Central memory CD4-positive, alpha-beta T cell (primary cell): Measurements from ENCODE around the gene FAM222A.

ENCODE experiments used
- DNase-seq: peaks from one replicate; pipeline ENCODE4 v3.0.0; 2022

Gene FAM222A

DNA sequence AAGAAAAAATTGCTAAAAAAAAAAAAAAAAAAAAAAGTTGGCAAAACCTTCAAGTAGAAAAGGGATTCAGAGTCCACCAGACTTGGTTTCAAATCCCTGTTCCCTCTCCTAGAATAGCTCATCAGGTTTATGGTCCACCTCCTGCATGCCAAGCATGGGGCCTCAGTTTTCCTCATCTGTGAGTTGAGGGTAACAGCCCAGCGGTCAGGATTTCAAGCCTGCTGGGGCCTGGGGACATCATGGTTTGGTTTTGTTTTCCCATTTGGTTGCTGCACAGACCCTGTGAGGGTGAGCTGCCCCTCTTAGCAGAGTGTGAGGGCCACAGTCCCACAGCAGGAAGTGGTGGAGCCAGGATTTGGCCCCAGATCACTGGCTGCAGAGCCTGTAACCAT is 12.5 kb downstream of the FAM222A start:
- DNase-seq = no peak

DNA sequence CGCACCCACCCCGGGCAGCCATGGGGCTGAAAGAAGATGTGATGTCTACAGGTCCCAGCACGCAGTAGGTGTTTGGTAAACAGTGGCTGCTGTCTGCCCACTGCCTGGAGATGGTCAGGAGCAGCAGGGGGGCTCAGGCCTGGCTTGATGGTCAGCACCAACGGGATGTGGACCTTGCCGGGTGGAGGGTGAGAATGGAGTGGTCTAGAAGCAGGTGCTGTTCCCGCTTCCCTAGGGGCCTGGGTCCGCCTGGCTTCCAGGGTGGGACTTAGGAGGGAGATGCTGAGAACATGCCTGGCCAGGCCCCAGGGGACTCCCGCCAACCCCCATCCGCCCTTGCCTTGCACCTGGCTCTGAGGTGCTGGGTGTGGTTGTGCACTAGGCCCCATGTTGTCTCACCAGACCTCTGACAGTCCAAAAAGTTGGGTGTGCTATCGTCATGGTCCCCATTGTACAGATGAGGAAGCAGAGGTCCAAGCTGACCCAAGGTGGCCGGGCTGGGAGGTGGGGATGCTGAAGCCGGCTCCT is 12.9 kb downstream of the FAM222A start:
- DNase-seq = no peak

DNA sequence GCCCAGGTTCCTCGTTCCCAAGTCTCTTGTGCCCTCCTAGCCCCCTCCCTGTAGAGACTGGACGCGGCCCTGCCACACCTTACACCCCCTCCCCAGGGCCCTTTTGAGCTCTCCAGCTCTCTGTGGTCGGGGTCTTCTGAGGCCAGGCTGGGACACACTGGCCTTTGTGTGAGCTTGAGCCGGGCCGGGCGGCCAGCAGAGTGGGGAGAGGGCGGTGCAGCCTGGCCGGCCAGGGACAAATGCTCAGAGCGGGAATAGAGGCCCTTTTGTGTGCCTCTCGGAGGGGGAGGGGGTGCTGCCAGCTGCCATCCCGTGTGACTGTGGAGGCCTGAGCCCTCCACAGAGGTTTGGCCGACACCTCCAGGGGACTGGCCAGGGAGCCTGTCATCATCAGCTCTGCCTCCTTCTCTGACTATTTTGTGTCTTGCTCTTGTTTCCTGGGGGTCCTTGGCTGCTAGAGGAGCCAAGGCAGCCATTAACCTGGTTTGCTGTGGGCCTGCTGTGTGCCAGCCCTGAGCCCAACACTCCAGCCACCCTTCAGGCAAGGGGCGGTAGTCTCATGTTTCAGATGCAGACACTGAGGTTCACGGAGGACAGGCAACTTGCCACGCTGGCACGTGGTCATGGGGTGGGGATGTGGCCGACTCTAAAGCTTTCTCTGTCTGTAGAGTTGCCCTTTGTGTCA is 13.6 kb downstream of the FAM222A start:
- no peak for DNase-seq

DNA sequence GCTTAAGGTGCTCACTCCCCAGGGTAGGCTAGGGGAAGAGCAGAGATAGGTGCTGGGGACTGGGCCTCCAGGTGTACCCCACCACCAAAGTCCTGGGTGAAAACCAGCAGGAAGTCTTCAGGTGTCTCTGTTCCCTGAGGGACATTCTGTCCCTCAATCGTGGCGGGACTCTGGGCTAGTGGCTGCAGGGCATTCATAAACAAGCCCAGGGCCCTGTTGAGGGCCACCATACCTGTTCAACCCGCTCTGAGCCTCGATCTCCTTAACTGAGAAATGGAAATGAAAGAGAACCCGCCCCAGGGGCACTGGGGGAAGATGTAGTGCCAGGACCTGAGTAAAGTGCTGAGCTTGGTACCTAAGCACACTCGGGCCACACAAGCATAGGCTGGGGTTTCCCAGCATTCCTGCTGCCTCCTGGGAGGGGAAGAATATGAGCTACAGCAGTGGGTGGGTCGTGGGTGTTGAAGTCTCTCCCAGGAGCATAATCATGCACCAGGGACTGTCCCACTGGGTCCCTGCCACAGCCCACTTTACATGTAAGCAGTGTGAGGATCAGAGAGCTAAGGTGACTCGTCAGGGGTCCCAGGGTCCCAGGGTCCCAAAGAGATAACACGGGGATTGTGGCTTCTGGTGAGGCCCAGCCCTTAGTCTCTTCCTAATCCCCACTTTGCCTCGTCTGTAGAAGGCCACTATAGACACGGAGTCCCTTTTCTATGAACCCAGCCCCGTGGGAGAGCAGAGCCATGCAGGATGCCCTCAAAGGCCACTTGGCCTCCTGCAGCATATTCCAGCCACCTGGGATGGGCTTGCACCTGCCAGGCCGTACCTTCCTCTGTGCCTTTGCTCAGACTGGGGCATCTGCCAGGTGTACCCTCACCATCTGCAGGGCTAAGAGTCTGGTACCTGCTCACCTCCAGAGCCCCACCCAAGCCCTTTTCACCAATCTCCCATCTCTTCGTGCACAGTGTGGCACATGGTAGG is 14.4 kb downstream of the FAM222A start:
- DNase-seq = no peak

DNA sequence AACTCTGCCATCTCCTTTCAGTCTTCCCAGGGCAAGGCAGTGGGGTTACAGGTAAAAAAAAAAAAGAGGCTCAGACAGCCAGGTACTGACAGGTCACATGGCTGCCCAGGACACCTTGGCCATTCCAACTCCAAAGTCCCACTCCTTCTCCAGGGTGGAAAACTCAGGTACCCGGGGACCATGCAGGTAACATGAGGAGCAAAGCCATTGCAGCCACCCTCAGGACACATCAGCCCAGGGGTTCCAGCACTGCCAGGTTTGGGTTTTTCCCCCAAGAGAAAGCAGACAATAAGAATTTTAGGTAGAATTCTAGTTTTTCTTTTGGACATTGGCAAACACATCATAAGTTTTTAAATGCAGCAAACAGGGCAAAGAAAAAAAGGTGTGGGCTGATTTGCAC is 15.3 kb downstream of the FAM222A start:
- no peak for DNase-seq

DNA sequence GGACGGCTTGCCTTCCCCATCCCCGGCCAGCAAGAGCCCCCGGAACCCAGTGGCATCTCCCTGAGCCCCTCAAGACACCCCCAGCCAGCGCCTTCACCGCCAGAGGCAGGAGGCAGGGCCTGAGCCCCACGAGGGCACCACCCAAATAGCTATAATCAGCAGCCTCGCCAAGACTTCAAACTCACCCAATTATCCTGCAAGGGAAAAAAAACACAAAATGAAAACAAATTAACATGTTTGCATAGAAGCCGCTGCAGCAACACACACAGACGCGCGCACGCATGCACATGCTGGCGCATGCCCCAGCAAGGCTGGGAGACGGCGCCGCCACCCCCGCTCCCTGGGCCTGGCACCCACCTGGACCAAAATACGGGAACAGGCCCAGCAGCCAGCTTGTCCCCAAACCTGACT is 15.8 kb downstream of the FAM222A start:
- no peak for DNase-seq

DNA sequence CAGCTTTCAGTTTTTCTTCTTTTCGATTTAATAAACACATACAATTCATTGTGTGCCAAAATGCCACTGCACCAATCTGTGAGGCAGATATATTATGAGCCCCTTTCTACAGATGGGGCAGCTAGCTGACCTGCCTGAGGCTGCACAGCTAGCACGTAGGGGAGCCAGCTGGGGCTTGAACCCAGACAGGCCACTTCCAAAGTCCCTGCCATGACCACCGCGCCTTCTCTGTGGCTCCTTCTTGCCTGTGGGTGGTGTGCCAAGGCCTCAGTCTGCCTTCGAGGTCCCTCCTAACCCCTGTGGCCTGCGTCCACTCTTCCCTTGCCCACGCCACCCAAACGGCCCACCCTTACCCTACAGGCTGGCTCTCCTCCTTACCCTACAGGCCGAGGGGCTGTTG is 16.2 kb downstream of the FAM222A start:
- no peak for DNase-seq

DNA sequence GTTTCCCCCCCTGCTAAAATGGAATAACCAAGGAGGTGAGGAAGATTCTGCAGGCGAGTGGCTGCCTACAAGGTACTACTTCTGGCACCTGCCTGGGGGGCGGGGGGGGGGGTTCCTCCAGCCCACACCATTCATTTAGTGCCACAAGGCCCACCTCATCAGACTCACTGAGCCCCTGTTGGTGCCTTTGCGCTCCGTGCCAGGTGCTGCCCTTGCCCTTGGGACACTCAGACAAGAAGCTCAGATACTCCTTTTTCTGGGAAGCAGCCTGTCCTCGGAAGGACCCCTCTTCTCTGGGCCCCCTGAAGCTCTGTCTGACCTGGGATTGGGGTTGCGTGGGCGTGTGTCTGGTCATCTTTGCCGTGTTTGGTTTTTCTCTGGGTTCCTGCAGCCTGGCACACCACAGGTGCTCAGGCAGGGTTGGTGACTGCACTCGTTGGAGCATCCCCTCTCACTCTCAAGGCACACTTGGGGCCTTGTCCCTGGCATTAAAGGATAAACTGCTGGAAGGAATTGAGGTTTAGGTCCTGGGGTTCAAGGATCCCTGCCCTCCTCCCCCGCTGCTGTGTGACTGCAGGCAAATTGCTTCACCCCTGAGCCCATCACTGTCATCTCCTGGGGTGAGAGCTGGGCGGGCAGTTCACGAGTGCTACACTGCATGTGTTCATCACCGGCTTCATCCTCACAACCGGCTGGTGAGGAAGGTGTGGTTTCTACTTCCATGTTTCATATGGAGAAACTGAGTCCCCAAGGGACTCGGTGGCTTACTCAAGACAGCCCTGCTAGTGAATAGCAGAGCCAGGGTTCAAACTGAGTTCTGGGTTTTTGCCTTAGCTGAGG is 16.9 kb downstream of the FAM222A start:
- no peak for DNase-seq

DNA sequence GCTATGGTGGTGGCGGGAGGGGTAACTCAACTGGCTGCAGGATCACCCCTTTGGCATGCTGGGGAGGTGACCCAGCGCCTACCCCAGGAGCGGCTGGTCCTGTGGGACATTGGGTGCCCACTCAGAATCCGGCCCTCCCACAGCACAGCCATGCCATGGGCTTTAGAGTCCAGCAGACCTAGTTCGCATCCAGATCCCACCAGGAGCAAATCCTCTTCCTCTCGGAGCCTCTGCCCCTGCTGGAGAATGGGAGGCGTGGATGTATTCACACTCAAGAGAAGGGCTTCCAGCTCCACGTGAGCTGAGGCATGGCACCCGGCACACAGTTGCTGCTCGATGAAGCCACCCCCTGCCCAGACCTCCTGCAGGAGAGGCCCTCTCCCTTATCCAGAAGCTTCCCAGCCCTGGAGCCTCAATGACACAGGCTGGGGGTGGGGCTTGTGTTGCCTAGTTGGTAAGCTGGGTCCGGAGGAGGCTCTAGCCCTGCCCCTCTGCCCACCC is 17.7 kb downstream of the FAM222A start:
- DNase-seq = no peak

DNA sequence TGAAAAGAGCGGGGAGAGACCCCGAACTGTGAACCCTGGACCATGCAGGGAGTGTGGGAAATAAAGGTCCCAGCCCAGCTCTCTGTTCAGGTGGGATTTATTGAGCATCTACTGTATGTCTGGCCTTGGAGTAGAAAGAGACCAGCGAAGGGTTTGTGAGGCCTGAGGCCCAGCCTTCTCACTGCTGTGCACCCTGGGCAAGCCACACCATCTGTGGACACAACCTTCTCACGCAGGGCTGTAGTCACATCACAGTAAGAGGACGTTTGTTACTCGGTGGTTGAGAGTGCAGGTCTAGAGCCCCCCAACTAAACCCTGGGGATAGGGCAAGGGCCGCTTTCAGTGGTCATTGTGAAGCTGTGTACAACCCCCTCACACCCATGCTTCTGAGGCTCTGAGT is 18.2 kb downstream of the FAM222A start:
- DNase-seq = no peak

DNA sequence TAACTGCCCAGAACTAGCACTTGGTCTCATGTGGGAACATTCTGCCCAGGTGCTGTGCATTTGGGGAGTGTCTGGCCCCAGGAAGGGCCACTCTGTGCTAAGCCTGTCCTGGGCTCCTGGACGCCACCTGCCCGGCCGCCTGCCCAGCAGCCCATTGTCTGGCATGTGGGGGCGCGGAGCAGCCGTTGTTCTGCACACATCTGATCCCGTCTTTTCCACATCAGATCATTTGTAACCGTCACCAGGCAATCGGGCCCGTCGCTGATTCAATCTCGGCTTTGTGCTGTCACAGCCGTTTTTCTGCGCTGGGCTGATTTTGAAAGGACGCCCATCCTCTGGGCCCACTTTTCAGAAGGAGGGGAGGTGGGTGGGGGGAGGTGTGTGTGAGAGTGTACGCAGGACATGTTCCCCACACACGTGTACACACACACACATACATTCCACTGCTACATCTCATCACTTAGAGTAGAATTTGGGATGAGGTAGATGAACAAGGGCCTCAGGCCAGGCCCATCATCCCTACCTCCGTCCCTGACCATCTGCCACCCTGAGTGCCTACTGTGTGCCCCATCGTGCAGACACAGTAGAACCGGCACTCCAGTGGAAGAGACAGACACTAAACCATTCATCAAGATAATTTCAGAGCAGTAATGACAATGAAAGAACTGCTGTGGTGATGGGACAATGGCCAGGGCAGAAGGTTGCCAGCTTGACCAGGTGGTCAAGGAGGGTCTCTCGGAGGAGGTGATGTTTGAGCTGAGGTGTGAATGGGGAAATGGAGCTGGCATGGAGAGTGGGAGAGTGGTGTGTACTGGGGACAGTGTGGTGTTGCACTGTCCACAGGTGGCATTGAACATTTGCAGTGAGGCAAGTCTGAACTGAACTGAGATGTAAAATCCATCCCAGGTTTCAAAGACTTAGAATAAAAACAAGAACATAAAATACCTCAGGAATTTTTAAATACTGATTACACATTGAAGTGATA is 19.0 kb downstream of the FAM222A start:
- DNase-seq = no peak

DNA sequence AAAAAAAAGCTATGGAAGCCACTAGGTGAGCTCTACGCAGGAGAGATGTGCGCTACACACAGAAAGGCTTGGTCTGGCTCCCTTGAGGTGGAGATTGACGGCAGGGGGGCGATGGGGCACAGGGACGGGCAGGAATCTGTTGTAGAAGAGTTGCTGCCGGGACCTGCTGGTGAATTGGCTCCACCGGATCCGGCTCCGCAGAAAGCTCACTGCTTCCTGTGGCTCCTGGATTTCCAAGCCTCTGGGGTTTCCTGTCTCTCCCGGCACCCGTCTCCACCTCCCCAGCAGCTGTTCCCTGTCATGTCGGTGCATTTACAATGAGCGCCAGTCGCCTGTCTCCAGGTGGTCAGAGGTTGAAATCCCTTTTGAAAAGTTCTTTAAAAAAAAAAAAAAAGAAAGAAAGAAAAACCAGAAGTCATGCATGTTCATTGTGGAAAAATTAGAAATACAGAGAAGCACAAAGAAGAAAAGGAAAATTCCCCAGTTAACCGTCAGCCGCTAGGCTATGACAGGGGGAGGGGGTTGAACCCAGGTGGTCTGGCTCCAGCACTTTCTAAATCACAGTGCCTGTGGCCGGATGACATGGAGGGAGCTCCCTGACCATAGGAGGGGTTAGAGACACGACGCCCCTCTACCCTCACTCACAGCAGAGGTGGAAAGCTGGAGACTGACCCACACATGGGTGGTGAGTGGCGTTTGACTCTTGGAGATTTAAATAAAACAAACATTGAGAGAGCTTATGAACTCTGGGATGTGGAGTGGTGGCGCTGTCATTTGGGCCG is 20.8 kb downstream of the FAM222A start:
- DNase-seq = no peak

DNA sequence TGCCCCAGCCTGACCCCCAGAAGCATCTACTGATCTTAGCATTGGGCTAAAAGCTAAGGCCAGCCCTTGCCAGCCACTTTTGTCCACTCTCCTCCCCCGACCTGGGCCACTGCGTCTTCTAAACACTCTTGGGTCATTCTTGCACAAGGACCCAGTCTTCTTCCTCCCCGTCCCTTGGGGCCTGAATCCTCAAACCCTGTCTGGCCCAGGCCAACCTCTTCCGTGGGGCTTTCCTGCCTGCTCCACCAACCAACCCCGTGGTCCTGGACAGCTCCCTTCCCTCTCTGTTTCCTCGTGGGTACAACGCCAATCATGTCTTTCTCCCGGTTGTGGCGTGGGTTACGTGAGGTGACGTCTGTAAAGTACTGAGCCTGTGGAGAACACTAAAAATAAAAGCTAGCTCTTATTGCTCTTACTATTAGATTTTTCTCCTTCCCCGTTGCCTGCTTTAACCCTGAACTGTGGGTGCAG is 21.5 kb downstream of the FAM222A start:
- DNase-seq = no peak

DNA sequence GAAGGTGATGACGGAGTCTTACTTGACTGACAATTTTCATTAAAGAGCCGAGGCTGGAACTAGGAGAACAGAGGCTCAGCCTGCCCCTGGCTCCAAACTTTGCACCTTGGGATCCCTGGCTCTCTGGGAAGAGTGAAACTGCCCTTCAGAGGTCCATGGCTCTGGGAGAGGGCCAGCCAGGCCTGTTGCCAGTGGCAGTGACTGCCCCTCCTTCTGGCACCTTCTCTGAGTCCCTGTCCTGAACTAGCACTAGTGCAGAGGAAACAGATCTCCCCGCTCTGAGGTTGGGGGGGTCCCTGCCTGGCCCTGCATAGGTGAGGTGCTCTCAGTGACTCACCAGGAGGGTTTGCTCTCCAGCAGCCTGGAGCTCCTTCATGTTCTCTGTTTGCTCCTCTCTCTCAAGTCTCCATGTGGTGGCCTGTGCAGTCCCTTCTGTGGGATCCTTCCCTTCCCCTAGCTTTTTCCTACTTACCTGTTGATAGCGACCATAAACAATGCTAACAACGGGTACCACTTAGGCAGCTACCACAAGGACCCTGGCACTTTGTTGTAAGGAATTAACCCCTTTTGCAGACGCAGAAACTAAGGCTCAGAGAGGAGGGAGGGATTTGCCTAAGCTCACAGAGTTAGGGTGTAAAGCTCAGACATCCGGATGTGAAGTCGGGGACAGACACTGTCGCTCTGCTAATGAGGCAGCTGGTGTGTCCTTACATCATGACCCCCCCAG is 22.4 kb downstream of the FAM222A start:
- no peak for DNase-seq

DNA sequence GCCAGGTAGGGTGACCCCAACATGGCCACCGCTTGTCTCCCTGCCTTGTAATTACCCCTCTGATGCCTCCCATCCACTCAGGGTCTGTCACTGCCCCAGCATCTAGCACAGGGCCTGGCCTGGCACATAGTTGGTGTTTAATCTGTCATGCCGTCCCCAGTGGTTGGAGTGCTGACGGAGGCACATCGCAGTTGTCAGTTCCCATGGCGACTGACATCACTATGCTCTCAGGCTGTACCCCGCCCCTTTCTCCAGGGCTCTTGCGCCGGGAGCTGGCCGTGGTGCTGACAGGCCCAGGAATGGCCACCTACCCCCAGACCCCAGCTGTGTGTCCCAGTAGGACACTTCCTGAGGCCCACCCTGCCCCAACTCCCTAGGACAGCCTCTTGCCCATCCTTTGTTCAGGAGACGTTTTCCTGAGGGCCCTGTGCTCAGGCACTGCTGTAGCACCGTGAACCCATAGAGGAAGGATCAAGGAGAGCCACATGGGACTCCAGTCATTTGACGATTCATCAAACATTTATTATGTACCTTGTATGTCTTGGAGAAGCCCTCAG is 23.0 kb downstream of the FAM222A start:
- no peak for DNase-seq

DNA sequence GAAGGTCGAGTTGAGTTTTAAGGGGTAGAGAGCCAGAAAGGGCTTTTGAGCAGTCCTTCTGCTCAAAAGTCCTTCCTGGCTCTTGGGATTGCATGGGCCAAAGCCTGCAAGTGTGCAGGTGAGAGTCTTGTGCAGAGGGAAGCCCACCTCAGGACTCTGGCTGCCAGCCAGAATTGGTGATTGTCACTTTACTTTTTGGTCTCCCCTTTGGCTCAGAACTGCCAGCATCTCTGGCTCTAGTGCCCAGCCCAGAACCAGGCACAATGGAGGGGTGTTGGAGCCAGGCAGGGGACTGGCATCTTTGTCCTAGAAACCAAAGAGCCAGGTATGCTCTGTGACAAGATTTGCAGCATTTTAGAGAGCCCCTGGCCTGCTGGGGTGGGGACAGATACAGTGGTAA is 23.5 kb downstream of the FAM222A start:
- DNase-seq = no peak

DNA sequence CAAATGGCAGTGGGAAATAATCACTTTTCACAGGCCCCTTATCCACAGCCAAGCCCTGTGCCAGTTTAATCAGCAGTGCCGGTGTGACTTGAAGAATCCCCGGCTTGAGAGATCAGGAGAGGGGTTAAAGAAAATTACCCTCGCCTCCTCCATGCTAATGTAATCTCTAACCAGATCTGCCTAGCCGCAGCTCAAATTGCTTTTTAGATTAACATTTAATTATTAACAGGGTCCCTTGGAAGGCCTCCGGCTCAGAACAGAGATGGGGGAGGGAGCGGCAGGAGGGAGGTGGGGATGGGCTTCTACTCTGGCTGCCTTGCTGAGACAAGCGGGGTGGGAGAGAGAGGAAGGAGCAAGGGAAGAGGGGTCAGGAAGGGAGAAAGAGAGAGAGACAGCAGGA is 24.0 kb downstream of the FAM222A start:
- no peak for DNase-seq

DNA sequence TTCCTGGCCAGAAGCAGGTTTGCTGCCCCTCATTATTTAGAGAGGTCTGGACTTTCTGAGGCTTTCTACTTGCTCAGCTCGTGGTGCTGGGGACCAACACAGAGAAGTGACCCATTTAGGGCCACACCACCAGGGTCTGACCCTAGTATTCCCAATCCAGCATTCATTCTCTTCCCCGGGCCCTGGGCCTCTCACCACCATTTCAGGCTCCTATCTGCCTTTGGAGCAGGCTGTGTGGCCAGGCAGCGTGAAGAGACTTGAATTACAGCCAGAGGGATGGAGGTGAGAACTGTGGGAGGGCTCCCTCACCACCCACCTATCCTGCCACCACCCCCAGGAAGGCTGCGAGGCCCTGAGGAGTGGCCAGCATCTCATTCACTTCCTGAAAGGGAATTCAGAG is 24.6 kb downstream of the FAM222A start:
- no peak for DNase-seq

DNA sequence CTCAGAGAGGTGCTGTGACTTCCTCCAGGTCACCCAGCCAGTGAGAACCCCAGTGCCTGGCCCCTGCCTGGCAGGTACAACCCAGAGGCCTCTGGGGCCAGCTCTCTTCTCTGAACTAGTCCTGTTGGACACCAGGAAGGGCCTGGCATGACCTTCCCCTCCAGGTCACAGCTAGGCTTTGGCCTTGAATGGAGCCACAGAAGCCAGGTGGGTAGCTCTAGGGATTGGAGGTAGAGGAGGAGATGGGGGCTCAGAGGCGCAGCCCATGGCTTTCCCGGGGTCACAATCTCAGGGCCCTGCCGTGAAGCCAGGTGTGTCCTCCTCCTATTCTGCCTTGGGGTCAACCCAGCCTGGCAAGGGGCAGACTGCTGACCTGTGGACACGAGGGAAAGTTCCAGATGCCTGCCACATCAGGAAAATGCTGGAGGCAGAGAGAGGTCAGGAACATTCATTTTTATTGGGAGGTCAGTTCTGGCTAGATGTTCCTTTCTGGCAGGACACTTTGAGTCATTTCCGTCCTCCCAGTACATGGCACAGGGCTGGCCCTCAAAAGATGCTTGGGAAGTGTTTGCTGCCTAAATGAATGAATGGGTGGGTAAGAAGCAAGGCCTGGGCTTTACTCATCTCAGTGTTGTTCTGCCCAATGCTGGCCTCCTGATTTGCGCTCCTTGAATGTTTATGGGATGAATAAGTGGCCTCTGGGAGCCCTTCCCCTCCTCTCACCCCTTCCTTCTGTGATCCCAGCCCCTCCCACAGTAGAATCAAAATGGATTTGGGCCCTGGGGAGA is 25.4 kb downstream of the FAM222A start:
- no peak for DNase-seq
